Thyroid gland (tissue), 4 donors: ENCODE measurements around the gene C10orf53. TPM values are rescaled to one million over a fixed set of nuclear protein-coding genes. Genes with fewer than 3 reads are reported as not detected.

Experiments used
- DNase-seq, 2 donors: peaks; one replicate each; pipeline ENCODE4 v3.0.0-alpha.2; 2019
- H3K27ac ChIP-seq, 3 donors: fragments of 200-600 bp; sonication (generic); 1 replicate in 2 of 3; 2 replicates in 1 of 3; pipeline ENCODE4 v1.5.1; 2016 to 2019; ENCODE audit warnings: mild to moderate bottlenecking in 1 of 3, moderate library complexity in 1 of 3
- H3K27me3 ChIP-seq: fragments of 200-600 bp; sonication (generic); one replicate; pipeline ENCODE4 v1.5.1; 2019
- H3K36me3 ChIP-seq, 2 donors: fragments of 200-600 bp; sonication (generic); one replicate each; pipeline ENCODE4 v1.5.1; 2016 to 2019
- H3K4me1 ChIP-seq, 2 donors: fragments of 200-600 bp; sonication (generic); one replicate each; pipeline ENCODE4 v1.5.1; 2017 to 2019
- H3K4me3 ChIP-seq, 3 donors: fragments of 200-600 bp; sonication (generic); replicated peaks in 1 of 3; 1 replicate in 2 of 3; 2 replicates in 1 of 3; pipeline ENCODE4 v1.5.1; 2016; ENCODE audit warnings: mild to moderate bottlenecking in 1 of 3
- H3K9me3 ChIP-seq: fragments of 200-600 bp; sonication (generic); one replicate; pipeline ENCODE4 v1.5.1; 2017
- POLR2A ChIP-seq, 2 donors: fragments of 450-650 bp; IDR thresholded peaks; one replicate each; pipeline ENCODE4 v1.6.1; 2017; ENCODE audit warnings: antibody characterized with exemption in 2 of 2, mild to moderate bottlenecking in 2 of 2, moderate library complexity in 1 of 2
- WGBS, 2 donors: methylation state at CpG; one replicate each; pipeline ENCODE4 v1.1.5; 2017; 5-methylcytosine and 5-hydroxymethylcytosine counted together
- intact Hi-C: fragments of 100-400 bp; cut with DNase I; formaldehyde crosslinking; loops from one replicate; pipeline ENCODE4 v1.15.1; 2023
- total RNA-seq, 4 donors: library from RNA; depleted of rRNA; stranded (reverse); fragments of >200 nt; gene quantifications; one replicate each; pipeline ENCODE4 v1.2.3, GENCODE V29; 2016
- TF ChIP-seq, protein P1 (sequence below), 6 experiments: fragments of 200-600 bp in 3 of 6; fragments of 450-650 bp in 3 of 6; sonication (generic) in 3 of 6; IDR thresholded peaks; one replicate each; pipeline ENCODE4 v1.5.1; 2016 to 2019; ENCODE audit warnings: antibody characterized with exemption in 6 of 6, mild to moderate bottlenecking in 2 of 6, inconsistent platforms in 1 of 6, moderate library complexity in 1 of 6

C10orf53 gene
- total RNA-seq, 4 donors from 2014 or later = not detected

DNA sequence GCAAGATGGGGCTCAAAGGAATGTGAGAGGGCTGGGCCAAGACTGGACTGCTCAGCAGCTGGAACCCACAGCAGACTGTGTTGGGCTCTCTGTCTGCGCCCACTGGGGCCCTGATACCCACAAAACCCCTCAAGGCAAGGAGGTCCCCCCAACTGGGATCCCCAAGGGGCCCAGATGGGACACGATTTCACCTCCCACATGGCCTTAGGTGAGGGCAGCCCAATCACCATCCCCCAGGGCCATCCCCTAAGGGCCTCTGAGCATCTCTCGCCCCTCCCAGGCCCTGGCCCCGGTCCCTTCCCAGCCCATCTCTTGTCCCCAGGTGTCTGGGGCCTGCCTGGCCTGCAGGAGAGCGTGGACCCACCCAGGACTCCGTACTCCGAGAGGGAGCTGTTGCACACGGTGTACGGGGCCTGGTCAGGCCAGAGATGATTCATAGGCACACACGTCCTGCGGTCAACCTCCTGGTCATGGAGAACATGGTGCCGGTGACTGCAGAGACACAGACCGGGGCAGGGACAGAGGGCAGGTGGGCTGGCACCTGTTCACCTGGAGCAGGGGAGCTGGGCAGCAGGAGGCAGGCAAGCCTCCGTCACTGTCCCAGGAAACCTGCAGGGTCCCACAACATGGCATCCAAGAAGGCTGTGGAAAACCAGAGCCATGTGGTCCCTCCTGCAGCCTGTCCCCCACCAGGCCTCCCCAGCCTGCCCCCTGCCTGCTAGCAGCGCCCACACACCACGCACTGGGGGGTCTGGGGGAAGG lies 61.1 kb downstream of the C10orf53 start:
- WGBS, 2 donors = 85 to 89% methylated on average over 4 to 10 of the region's 16 CpGs
- intact Hi-C loops = no loop called here
- Histone ChIP-seq H3K9me3 (no peaks in the 10 kb centered on the region), H3K36me3 (peaks cover 15 to 47% of the 10 kb centered on the region in 2 donors), H3K27ac (no peak overlapping the region), H3K27me3 (no peaks in the 10 kb centered on the region), H3K4me3 (no peak overlapping the region), H3K4me1 (no peaks in the 10 kb centered on the region)
- TF ChIP-seq, protein P1, sequence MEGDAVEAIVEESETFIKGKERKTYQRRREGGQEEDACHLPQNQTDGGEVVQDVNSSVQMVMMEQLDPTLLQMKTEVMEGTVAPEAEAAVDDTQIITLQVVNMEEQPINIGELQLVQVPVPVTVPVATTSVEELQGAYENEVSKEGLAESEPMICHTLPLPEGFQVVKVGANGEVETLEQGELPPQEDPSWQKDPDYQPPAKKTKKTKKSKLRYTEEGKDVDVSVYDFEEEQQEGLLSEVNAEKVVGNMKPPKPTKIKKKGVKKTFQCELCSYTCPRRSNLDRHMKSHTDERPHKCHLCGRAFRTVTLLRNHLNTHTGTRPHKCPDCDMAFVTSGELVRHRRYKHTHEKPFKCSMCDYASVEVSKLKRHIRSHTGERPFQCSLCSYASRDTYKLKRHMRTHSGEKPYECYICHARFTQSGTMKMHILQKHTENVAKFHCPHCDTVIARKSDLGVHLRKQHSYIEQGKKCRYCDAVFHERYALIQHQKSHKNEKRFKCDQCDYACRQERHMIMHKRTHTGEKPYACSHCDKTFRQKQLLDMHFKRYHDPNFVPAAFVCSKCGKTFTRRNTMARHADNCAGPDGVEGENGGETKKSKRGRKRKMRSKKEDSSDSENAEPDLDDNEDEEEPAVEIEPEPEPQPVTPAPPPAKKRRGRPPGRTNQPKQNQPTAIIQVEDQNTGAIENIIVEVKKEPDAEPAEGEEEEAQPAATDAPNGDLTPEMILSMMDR (IDR thresholded peaks at IDR 0.05) = no peak
- TF ChIP-seq POLR2A (IDR thresholded peaks at IDR 0.05) = no peak
- DNase-seq = no peak

DNA sequence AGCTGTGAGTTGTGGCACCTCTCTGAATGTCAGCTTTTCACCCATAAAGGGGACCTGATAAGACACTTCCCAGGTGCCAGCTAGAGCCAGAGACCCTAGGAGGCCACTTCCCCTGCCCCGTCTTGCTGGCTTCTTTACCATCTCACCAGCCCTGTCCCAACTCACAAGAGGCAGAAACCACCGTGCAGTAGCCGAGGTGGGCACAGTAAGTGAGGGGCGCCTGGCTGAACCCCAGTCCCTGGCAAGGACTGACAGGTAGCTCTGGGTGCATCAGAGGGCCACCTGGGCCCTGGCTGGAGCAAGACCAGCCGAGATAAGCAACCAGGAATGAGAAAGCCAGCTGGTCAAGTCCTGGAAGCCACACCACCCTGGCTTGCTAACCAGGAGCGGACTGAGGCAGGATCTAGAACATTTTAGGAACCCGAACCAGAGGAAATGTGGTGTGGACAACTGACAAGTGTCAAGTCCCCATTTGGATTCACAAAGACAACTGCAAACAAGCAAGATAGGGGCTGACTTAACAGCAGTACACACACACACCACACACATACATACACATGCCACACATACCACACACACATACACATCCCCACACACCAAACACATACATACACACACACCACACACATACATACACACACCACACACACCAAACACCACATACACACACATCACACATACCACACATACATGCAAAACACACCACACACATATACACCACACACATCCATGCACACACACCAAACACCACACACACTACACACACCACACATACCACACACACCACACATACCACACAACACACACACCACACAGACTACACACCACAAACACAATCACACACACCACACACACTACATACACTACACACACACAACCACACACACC lies 61.9 kb downstream of the C10orf53 start:
- H3K4me1 ChIP-seq = no peaks in the 10 kb centered on the region
- H3K9me3 ChIP-seq = no peaks in the 10 kb centered on the region
- intact Hi-C loops = no loop called here
- no peak overlapping the region for H3K4me3 ChIP-seq
- H3K36me3 ChIP-seq = peaks cover 23 to 45% of the 10 kb centered on the region in 2 donors
- no peaks in the 10 kb centered on the region for H3K27me3 ChIP-seq
- no peak for DNase-seq
- TF ChIP-seq, protein P1 (IDR thresholded peaks at IDR 0.05) = no peak
- no peak for TF ChIP-seq POLR2A (IDR thresholded peaks at IDR 0.05)
- WGBS, 2 donors = 73 to 84% methylated on average over 6 to 7 of the region's 7 CpGs
- H3K27ac ChIP-seq = no peak overlapping the region

DNA sequence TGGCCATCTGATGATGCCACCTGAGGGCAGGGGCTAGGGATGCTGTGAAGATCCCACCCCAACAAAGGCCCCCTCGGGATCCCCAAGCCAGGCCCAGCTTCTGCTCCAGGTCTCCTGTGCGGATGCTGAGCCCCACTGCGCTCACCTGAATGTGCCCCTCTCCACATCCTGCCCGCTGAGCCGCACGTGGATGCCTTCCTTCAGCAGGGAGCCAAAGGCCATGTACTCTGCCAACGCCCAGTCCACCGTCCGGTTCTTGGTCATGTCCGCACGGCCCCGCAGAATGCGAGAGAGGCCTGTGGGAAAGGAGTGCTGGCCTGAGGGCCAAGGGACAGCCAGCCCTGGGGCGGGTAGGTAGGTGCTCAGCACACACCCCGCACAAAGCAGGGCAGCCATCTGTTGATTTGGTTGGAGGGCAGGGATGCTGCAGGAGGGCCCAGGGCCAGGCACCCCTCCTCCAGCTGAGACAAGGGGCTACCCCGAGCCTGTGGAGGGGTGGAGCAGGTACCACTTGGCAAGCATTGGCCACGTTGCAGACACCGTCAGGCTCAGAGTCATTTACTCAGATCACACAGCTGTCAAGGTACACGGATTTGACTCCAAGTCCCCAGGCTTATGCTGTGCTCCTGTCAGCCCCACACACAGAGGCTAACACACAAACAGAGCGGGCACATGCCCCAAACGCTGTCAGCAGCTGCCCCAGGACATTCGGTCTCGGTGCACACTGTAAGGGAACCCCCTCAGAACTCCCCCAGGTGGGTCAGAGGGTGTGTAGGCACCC lies 63.4 kb downstream of the C10orf53 start:
- no peaks in the 10 kb centered on the region for H3K4me1 ChIP-seq
- no peak for TF ChIP-seq POLR2A (IDR thresholded peaks at IDR 0.05)
- TF ChIP-seq, protein P1 (IDR thresholded peaks at IDR 0.05) = no peak
- intact Hi-C loops = no loop called here
- no peak overlapping the region for H3K4me3 ChIP-seq
- WGBS, 2 donors = 82 to 85% methylated on average over 20 to 23 of the region's 23 CpGs
- no peak overlapping the region for H3K27ac ChIP-seq
- no peak for DNase-seq
- H3K36me3 ChIP-seq = peaks cover 21 to 44% of the 10 kb centered on the region in 2 donors
- H3K27me3 ChIP-seq = no peaks in the 10 kb centered on the region
- no peaks in the 10 kb centered on the region for H3K9me3 ChIP-seq

DNA sequence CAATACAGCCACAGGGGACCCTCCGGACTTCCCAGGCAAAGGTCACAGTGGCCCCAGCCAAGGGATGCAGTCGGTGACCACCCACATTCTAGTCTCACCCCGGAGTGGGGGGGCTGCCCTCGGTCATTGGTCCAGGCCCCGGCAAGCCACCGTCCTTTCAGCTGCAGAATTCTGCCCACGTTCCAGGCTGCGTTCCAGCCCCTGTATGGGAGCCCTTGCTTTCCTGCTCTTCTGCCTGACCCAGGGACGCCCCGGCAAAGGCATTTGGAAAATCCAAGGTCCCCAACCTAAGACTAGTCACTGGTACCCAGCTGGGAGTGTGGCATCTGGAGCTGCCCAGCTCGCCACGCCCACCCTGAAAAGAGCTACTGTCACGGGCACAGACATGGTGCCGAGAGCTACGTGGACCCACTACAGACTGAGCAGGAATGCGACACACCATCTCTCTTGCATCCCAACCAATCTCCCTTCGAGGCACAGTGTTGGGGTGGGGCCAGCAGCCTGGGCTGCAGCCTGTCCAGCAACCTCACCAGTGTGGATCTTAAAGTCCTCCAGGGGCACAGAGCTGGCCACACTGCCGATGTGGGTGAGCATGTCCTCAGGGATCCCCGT lies 64.1 kb downstream of the C10orf53 start:
- no peak for TF ChIP-seq POLR2A (IDR thresholded peaks at IDR 0.05)
- TF ChIP-seq, protein P1 (IDR thresholded peaks at IDR 0.05) = no peak
- no peak for DNase-seq
- intact Hi-C loops = no loop called here
- no peaks in the 10 kb centered on the region for H3K4me1 ChIP-seq
- no peaks in the 10 kb centered on the region for H3K27me3 ChIP-seq
- no peaks in the 10 kb centered on the region for H3K9me3 ChIP-seq
- no peak overlapping the region for H3K27ac ChIP-seq
- WGBS, 2 donors = 89 to 90% methylated on average over 16 to 17 of the region's 19 CpGs
- no peak overlapping the region for H3K4me3 ChIP-seq
- H3K36me3 ChIP-seq = peaks cover 20 to 43% of the 10 kb centered on the region in 2 donors
